DOHH2 (cell line): Measurements from ENCODE around the gene PLEKHG4.

Experiments
- CTCF ChIP-seq: fragments of 200-600 bp; sonication (generic); IDR thresholded peaks from one replicate; pipeline ENCODE4 v1.5.1; 2014; ENCODE audit warnings: antibody characterized with exemption, mild to moderate bottlenecking, low read depth, low read length; ENCODE audit not compliant: poor library complexity, severe bottlenecking
- EZH2phosphoT487 ChIP-seq: fragments of 200-600 bp; sonication (generic); IDR thresholded peaks from 2 replicates; pipeline ENCODE4 v1.6.1; 2017; ENCODE audit warnings: borderline replicate concordance, mild to moderate bottlenecking, antibody characterized with exemption, low read length, moderate library complexity, mixed read lengths

- TF ChIP-seq CTCF (no peak), EZH2phosphoT487 (no peak)
Measured at GRCh38 chr16:67327743-67328142, 48.4 kb downstream of the PLEKHG4 start.
